AG08395 (cell line): ENCODE data around the gene NEMP1.
"Not testable (repeated sequence)": the region's sequence is repeated elsewhere in the genome, so short reads cannot be mapped to it uniquely, and the experiment has no call there.

Experiments used
- DNase-seq: peaks from one replicate; pipeline ENCODE4 v3.0.0; 2012; ENCODE audit warnings: mixed read lengths, low spot score

The NEMP1 gene

DNA sequence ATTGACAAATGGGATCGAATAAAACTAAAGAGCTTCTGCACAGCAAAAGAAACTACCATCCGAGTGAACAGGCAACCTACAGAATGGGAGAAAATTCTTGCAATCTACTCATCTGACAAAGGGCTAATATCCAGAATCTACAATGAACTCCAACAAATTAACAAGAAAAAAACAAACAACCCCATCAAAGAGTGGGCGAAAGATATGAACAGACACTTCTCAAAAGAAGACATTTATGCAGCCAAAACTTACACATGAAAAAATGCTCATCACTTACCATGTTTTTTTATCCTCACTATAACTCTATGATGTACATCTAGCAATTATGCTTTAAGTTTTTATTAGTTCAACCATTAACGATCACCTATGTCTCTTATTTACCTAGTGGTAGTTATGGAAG, 24.7 kb downstream of the NEMP1 start:
- not testable (repeated sequence) for DNase-seq

DNA sequence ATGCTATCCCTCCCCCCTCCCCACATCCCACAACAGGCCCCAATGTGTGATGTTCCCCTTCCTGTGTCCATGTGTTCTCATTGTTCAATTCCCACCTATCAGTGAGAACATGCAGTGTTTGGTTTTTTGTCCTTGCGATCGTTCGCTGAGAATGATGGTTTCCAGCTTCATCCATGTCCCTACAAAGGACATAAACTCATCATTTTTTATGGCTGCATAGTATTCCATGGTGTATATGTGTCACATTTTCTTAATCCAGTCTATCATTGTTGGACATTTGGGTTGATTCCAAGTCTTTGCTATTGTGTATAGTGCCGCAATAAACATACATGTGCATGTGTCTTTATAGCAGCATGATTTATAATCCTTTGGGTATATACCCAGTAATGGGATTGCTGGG, 25.4 kb downstream of the NEMP1 start:
- DNase-seq = not testable (repeated sequence)

DNA sequence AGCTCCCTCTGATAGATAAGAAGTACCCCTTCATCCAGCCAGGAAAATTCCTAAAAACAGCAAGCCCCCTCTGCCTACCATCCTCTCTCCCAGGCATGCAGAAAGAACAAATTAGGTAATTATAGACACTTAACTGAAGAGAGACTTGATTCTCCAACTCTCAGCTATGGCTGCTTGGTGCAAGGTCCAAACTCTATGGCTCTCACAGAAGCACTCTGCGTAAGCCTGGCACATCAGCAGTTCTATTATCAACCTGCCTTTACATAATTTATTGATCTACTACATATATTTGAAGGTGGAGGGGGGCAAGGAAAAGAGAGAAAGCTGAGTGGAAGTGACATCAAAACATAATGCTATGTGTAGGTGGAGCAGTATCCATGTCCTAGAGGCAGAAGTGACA, 27.6 kb downstream of the NEMP1 start:
- no peak for DNase-seq

DNA sequence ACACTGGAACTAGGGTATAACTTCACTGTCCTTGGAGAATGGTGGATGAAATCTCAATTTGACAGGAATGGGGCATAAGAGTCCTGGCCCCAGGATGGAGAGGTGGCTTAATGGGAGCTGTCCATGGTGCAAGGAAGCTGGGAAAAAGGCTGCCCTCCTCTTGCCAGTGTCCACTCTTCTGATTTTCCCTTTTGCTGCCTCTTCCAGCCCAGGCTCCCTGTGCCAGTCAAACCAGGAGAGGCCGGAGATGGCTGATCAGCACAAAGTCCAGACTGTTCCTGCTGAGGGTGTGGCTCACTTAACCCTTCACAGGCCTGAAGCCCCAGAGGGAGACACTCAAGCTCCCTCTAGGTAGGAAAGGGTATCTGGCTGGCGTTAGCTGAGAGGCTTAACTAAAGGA, 28.7 kb downstream of the NEMP1 start, which contains the start of gene MYO1A:
Gene MYO1A (minus strand): TSS at position 240 of the 400 bp plus-strand sequence. CDS start 1,806 bp downstream, outside the sequence.
- peak; percentile 47 for DNase-seq

DNA sequence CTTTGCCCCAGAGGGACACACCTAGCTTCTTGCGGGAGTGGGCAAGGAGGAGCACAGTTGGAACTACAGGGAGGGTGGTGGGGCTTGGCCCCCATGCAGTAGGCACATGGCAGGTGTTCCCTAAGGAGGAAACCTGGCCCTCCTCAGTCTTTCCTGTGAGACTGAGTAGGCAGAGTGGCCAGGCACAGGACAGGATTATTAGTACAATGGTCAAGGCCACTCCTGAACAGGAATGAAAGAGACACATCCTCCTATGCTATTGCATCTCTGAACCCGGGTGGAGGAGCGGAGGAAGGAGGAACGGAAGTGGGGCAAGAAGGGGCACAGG, 29.5 kb downstream of the NEMP1 start:
- no peak for DNase-seq

DNA sequence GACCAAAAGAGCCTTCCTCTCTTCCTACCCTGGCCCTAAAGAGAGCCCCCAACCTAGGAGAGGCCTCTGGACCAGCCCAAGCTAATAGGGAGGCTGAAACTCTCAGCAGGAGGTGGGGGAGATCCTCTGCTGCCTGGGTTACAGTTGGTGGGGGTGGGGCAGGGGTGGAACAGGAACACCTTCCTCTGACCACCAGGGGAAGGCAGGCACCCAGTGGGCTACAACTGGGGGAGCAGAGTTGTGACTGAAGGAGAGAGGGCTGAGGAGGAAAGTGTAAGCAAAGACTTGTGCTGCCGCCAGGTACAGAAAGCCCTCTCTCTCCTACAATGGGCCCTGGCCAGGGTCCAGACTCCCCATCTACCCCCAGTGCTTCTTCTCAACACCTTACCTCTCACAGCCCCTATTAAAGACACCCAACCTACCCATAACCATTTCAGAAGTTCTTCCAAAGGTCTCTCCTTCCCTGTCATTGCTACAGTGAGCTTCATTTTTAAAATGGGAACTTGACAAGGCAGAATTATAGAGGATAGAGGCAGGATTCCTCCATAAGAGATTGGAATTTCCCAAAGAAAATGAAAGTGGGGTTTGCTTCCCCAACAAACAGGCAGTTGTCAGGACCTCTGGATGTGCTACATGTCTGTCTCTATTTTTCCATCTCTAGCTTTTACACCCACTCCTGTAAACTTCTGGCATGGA, 30.0 kb downstream of the NEMP1 start:
- no peak for DNase-seq

DNA sequence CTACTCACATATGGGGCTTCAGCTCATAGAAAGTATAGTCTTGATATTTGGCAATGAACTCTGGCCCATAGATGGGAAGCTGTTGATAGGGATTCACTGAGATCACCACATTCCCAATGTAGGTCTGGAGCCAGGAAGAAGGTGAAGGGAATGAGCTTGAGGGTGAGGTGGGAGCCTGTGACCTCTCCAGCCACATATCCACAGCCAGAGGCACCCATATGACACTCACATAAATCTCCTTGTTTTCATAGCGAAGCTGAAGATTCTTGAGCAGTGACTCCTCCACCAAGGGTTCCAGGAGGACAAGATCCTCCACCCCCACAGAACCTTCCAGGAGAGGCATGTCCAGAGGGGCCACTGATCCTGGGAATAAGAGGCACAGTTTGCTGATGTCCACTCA, 30.6 kb downstream of the NEMP1 start:
- DNase-seq = peak; percentile 21

DNA sequence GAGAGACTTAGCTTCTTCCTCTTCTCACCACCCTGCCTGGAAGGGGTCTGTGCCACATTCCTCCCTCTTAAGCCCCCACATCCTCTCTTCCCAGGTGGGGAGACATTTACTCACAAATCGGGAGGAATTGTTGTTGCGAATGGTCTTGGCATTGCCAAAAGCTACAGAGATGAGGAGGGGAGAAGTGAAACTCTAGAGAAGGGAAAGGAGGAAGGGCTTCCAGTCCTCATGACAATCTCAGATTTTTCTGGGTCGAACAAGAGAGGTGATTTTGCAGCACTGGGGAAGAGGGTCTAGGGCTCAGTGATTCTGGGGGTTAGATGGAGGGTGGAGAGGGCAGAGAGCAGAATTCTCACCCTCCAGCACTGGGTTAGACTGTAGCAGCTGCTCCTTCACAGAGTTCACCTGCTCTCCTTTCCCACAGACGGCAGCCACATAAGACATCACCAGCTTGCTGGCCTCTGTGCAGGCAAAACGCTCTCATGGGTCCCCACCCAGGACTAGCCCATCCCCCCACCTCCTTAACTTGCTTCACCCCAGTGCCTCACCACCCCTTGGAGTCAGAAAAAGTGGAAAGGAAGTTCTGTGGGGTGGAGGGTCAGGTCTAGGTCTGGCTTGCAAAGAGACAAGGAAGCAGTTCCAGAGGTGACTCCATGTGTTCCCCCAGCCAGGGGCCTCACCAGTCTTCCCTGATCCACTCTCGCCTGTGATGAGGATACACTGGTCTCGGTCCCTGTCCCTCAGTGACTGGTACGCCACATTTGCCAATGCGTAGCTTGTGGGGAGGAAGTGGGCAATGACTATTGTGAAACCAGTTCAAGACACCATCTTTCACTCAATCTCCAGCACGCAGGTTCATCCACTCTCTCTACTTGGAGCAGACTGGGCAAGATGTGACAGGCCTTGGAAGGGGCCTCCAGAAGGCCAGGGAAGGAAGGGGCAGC, 31.4 kb downstream of the NEMP1 start:
- no peak for DNase-seq

DNA sequence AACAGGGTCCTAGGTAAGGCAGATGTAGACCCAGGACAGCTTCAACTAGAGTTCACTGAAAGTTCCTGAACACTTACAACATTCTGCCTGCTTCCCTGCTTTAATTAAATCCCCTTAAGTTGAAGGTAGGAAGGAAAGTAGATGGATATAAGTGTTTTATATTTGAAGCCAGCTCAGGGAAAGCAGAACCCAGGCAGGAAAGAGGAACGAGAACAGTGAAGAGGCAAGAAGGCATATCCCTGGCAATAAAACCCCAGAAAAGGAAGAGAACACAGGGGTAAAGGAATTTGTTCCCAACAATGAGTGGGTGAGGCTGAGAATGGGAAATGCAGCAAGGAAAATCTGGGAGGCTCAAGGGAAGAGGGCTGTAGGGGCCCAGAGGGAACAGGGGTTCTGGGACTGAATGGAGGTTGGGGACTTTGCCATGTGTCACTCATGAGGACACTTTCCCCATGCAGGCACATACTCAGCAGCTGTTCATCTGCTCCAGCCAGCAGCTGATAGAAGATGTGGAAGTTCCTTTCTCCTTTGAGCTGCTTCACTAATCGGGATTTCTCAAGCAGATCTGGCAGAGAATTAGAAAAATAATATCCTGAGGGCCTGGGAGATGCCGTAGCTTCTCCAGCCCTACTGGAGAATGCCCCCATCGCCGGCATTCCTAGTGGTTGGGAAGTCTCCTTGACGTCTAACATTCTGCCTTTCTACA, 32.4 kb downstream of the NEMP1 start:
- DNase-seq = no peak

DNA sequence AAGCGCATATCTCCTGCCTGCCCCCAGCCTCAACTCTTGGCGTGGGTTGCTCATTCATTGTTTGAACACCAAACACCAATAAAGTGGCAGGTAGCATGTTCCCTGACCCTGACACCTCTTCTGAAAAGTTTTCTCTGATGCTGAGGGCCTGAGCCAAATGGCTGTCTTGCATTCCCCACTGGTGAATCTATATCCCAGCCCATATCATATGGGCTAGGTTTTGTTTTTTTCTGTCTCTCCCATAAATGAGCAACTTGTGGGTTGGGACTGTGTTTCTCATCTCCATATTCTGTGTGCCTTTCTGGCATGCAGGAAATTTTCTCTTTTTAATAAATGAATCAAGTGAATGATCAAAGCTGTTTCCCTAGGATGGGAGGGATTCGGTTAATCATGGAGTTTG, 33.7 kb downstream of the NEMP1 start:
- no peak for DNase-seq

DNA sequence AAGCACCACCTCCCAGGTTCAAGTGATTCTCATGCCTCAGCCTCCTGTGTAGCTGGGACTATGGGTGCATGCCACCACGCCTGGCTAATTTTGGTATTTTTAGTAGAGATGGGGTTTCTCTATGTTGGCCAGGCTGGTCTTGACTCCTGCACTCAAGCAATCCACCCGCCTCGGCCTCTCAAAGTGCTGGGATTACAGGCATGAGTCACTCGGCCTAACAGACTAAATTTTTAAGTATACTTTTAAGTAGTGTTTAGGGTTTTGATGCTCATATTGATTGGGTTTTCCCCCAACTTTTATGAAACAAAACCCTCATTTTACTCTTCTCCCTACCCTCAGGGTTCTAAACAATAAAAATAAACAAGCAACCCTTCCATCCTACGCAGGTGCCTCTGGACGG, 34.1 kb downstream of the NEMP1 start:
- no peak for DNase-seq

DNA sequence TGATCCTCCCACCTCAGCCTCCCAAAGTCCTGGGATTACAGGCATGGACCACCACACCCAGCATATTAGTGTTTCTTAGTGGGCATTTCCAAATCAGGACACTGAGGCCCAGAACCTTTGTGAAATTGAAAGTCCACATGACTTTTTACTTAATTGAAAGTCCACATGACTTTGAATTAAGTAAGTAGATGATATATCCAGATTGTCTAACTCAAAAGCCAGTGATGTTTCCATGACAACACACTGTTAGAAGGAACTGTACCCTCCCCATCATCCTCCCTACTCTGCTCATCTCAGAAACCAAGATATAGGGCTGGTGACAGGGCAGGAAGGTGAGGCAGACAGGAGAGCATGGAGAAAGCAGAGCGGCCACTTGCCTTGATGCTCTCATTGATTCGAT, 35.9 kb downstream of the NEMP1 start:
- DNase-seq = no peak

DNA sequence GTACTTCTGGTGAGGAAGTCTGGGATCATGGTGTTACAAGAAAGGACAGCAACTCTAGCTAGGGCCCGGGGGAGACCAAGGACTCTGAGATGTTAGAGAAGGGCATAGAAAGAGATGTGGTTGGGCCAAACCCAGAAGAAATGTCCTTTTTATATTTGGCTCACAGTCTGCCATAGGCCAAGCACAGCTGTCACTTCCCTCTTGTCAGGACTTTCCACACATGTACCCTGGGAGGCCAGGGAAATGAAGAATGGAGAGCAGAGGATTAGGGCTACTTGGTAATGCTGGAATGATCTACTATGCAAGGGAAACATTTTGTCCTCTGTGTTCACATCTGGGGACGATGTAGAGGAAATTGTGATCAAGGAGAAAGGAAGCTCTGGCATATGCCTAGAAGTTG, 37.8 kb downstream of the NEMP1 start:
- DNase-seq = no peak

DNA sequence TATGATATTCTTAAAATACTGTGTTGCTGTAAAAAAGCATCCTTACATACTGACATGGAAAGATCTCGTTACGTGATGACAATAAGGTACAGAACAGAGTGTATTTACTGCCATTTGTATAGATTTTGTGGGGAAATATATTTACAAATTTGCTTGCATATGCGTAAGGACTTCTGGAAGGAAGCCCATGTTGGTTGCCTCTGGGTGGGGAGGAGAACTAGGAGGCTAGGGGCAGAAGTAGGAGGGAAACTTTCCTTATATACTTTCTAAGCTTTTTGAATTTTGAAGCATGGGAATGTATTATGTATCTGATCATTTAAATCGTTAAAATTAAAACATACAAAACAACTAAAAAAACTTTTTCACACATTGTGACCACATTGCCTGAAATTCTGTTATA, 38.4 kb downstream of the NEMP1 start:
- no peak for DNase-seq

DNA sequence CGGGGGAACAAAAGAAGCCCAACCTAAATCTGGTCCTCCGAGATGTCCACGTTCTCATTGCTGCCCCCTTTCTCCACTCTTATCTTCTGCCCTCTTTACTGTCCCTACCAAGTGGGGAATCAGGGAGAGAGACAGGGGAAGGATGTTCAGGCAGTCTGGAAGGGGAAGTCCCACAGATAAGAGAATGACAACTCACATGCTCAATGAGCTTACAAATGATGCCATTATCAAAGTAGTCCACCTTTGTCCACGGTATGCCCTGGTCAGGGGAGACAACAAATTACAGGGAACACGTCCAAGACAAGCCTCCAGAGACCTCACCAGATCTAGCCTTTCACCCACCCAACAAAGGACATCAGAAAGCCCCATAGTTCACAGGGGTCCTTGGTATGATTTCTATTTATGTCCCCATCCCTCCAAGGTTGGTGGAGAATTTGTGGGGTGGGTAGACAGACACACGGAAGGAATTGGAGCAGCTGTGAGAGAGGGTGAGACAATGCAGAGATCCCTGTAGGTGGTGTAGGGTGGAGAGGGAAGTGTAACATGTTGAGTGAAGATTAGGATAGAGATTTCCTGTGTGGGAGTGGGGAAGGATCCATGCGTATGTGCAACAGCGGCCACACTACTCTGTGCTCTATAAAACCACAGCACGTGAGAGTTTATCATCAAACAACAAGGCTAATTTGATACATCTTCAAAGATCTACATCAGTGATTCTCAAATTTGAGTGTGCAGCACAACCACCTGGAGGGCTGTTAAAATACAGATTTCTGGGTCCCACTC, 39.4 kb downstream of the NEMP1 start:
- DNase-seq = no peak

DNA sequence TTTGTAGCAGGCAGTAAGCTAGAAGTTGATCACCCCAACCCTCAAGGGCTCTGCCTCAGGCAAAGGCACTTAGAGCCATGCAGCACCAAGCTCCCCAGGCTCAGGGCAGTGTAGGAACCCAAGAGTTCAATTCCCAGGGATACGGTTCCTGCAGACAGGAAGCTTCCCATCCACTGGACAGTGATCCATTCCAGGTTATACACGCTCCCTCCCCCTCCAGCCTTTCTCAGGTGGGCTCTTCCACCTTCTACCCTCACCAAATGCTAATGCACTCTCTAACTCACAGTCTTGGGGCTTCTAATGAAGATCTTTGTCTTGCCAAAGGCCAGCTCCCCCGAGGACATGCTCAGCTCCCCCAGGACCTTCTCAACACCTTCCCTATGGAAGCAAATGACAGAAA, 41.3 kb downstream of the NEMP1 start:
- no peak for DNase-seq

DNA sequence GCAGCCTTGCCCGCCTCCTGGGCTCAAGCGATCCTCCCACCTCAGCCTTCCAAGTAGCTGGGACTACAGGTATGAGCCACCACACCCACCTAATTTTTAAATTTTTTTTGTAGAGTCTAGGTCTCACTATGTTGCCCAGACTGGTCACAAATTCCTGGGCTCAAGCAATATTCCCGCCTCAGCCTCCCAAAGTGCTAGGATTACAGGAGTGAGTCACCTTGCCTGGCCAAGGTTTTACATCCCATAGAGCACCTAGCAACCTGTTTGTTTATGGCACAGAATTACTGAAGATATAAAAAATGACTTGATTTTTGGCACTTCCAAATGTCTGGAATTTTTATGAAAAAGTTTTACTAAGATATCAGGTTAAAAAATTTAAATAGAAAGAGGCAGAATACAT, 45.2 kb downstream of the NEMP1 start:
- DNase-seq = no peak

DNA sequence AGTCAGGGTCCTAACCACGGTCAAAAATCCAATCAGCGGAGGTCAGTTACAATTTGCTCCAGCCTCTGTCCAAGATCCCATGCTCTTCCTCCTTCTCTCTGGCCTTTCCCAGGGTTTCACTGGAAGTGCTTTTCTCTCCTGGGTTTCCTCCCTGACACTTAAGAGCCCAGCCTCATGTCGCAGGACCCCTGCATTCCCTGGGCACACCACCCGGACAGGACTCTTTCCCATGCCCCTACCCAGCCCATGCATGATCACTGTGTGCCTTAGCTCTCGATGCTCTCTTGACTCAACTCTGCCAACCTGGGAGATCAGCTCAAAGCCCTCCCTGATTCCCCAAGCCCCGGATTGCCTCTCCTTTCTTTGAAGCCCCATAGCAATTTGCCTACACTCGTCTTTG, 46.8 kb downstream of the NEMP1 start:
- DNase-seq = no peak

DNA sequence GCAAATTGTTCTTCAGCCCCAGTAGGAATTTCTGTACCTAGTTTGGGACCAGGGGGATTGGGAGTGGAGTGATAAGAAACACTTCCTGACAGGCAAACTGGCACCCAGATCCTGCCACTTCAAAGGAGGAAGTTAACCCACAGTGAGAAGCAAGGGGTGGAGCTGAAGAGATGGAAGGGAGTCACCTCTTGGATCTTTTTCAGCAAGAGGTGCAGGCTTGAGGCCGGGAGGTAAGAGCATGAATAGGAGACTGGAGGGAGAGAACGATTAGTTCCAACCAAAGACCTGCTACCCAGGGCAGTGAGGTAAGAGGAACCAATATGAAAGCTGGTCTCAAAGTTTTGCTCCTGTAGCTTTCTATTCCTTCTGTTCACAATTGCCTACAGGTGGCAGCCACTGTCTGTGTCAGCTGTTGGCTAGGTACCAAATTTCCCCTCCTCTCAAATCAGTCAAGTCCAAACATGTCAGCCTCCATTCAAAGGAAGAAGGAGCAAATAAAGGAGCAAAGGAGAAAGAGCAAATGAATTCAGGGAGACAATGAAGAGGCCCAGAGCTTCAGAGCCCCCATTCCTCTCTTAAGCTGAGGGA, 47.4 kb downstream of the NEMP1 start:
- no peak for DNase-seq

DNA sequence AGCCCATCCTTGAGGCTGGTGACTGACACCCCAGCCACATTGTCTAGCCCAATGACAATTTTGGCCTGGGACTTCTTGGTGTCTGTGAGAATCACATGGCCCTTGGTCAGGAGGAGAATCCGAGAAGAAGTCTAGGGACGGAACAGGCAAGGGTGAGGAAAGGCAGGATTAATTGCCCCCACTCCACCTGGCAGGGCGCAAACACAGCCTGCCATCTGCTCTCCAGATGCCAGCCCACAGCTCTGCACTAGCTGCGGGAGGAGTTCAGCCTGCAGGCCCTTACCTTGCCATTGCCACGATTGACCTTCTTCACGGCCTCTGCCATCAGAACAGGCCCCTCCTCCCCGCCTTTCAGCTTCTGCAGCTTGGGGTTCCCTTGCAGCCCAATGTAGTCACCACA, 49.1 kb downstream of the NEMP1 start:
- DNase-seq = no peak

DNA sequence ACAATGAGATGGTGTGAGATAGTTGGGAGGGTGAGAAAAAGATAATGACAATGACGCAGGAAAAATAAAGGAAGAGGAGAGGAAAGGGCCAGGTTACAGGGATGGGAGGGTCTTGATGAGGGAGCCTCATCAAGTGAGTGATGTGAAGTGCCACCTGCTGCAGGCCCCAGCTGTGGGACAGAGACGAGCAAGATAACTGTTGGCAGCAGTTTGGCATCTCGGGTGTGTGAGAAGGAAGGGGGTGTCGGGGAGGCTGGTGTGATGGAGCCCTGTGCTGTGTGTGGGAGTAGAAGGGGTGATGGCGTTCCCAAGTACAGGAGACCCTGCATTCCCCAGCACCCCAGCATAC, 50.8 kb downstream of the NEMP1 start:
- no peak for DNase-seq
